Measurements from ENCODE around the gene LHB. TPM values are rescaled to one million over a fixed set of nuclear protein-coding genes. Genes with fewer than 3 reads are reported as not detected.

The LHB gene
- total and polyA plus RNA-seq, 8 donors, result 0.31 to 0.57 TPM; not detected in 6

- ATAC-seq (no peak), DNase-seq (no peak)
- Histone ChIP-seq H3K36me3 (peaks cover 0 to 86% of the 10 kb centered on the region in 2 donors), H3K4me3 (no peak overlapping the region), H3K27ac (no peak overlapping the region), H3K27me3 (no peaks in the 10 kb centered on the region), H3K4me1 (peaks cover 0 to 5% of the 10 kb centered on the region in 2 donors), H3K9me3 (no peaks in the 10 kb centered on the region)
- TF ChIP-seq CTCF (IDR thresholded peaks at IDR 0.05), result no peak
- intact Hi-C loops (cut with DNase I), result no loop called here
Observed at GRCh38 chr19:48982280-48982679, 34.6 kb downstream of the LHB start.

GRCh38 chr19:48977061-48977460 is 39.8 kb downstream of the LHB start:
- DNase-seq, result no peak
- H3K4me1 ChIP-seq, result peaks cover 0 to 5% of the 10 kb centered on the region in 2 donors
- H3K4me3 ChIP-seq, result no peak overlapping the region
- no peak for TF ChIP-seq CTCF (IDR thresholded peaks at IDR 0.05)
- no peak overlapping the region for H3K27ac ChIP-seq
- no peak for ATAC-seq
- peaks cover 0 to 83% of the 10 kb centered on the region in 2 donors for H3K36me3 ChIP-seq
- intact Hi-C loops (cut with DNase I), result no loop called here
- no peaks in the 10 kb centered on the region for H3K27me3 ChIP-seq
- no peaks in the 10 kb centered on the region for H3K9me3 ChIP-seq

- H3K27ac ChIP-seq, result no peak overlapping the region
- no peak for ATAC-seq
- no peak for DNase-seq
- intact Hi-C loops (cut with DNase I), result no loop called here
- no peak for TF ChIP-seq CTCF (IDR thresholded peaks at IDR 0.05)
- H3K9me3 ChIP-seq, result no peaks in the 10 kb centered on the region
- H3K4me1 ChIP-seq, result peaks cover 0 to 5% of the 10 kb centered on the region in 2 donors
- no peaks in the 10 kb centered on the region for H3K27me3 ChIP-seq
- H3K36me3 ChIP-seq, result peaks cover 0 to 83% of the 10 kb centered on the region in 2 donors
- no peak overlapping the region for H3K4me3 ChIP-seq
Observed at GRCh38 chr19:48975947-48976847, 40.7 kb downstream of the LHB start.

GRCh38 chr19:48970923-48971395 is 45.9 kb downstream of the LHB start:
- H3K27ac ChIP-seq, result peak overlapping the region in 1 of 2 donors; percentile 41
- intact Hi-C loops (cut with DNase I), result no loop called here
- H3K36me3 ChIP-seq, result peaks cover 2 to 85% of the 10 kb centered on the region in 2 donors
- peak; percentile 86 to 94 for TF ChIP-seq CTCF (IDR thresholded peaks at IDR 0.05)
- DNase-seq (peak in 3 of 4 donors; percentile 84 to 93 (median 87)), ATAC-seq (peak; percentile 61)
- H3K4me1 ChIP-seq, result peaks cover 0 to 41% of the 10 kb centered on the region in 2 donors
- H3K27me3 ChIP-seq, result no peaks in the 10 kb centered on the region
- no peak overlapping the region for H3K4me3 ChIP-seq
- H3K9me3 ChIP-seq, result no peaks in the 10 kb centered on the region

- Histone ChIP-seq H3K27me3 (no peaks in the 10 kb centered on the region), H3K27ac (peak overlapping the region in 1 of 2 donors; percentile 41), H3K36me3 (peaks cover 2 to 88% of the 10 kb centered on the region in 2 donors), H3K4me1 (peaks cover 0 to 41% of the 10 kb centered on the region in 2 donors), H3K4me3 (no peak overlapping the region), H3K9me3 (no peaks in the 10 kb centered on the region)
- ATAC-seq, result no peak
- no peak for TF ChIP-seq CTCF (IDR thresholded peaks at IDR 0.05)
- intact Hi-C loops (cut with DNase I), result no loop called here
- no peak for DNase-seq
Observed at GRCh38 chr19:48970139-48970766, 46.6 kb downstream of the LHB start.

Measured in left lung (tissue), 10 donors.